Duodenal mucosa (tissue), 2 donors: Measurements from ENCODE around the gene ACSF2.
A peak's percentile ranks its signal among the peaks of the same experiment; 100 is the strongest.

Experiments used
- H3K27ac ChIP-seq: one replicate; pipeline ENCODE4 v1.7.0; 2013; ENCODE audit warnings: low read depth, low read length
- H3K27me3 ChIP-seq, 2 donors: one replicate each; pipeline ENCODE4 v1.7.0; 2013; ENCODE audit warnings: low read length in 2 of 2, control low read depth in 1 of 2; ENCODE audit not compliant: insufficient read depth in 2 of 2, control insufficient read depth in 1 of 2
- H3K36me3 ChIP-seq, 2 donors: one replicate each; pipeline ENCODE4 v1.7.0; 2013; ENCODE audit warnings: low read length in 2 of 2, control low read depth in 1 of 2; ENCODE audit not compliant: insufficient read depth in 2 of 2, control insufficient read depth in 1 of 2
- H3K4me1 ChIP-seq, 2 donors: one replicate each; pipeline ENCODE4 v1.7.0; 2013; ENCODE audit warnings: low read length in 2 of 2, control low read depth in 1 of 2; ENCODE audit not compliant: insufficient read depth in 2 of 2, control insufficient read depth in 1 of 2
- H3K4me3 ChIP-seq, 2 donors: one replicate each; pipeline ENCODE4 v1.7.0; 2013; ENCODE audit warnings: low read length in 2 of 2, low read depth in 1 of 2
- H3K9ac ChIP-seq, 2 donors: one replicate each; pipeline ENCODE4 v1.7.0; 2013; ENCODE audit warnings: low read length in 2 of 2, low read depth in 1 of 2
- H3K9me3 ChIP-seq, 2 donors: one replicate each; pipeline ENCODE4 v1.7.0; 2013; ENCODE audit warnings: low read length in 2 of 2, control low read depth in 1 of 2; ENCODE audit not compliant: control insufficient read depth in 1 of 2

Gene ACSF2

DNA sequence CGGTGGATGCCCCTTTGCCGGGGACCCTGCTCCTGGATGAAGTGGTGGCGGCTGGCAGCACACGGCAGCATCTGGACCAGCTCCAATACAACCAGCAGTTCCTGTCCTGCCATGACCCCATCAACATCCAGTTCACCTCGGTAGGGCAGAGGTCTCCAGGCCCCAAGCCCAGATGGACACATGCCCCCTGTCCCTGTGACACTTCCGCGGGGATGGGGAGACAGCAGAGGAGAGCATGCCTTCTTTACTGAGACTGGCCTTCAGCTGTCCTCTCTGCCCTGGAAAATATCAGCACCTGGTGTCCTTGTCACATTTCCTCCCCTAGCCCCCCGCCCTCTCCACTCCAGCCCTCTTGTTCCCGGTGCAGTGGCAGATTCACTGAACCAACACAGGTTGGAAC is 36.4 kb downstream of the ACSF2 start:
- Histone ChIP-seq H3K9me3 (no peaks in the 10 kb centered on the region), H3K4me3 (no peak overlapping the region), H3K9ac (no peak overlapping the region), H3K27me3 (no peaks in the 10 kb centered on the region), H3K4me1 (peaks cover 26 to 29% of the 10 kb centered on the region in 2 donors), H3K36me3 (peaks cover 0 to 13% of the 10 kb centered on the region in 2 donors), H3K27ac (no peak overlapping the region)

DNA sequence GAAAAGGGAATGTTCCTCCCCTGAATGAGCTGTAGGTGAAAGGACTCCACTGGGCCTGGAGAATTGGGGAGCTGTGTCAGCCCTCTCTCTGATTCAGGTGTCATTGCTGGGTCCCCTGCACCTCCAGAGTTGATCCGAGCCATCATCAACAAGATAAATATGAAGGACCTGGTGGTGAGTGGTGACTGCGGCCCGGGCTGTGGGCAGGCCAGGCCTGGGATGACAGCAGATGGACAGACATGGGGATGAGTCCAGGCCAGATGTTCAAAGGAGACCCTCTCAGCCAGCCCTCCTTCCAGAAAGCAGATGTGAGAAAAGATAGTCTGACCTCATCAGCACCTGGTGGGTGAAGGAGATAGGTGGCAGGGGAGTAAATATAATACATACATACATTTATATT is 38.1 kb downstream of the ACSF2 start:
- Histone ChIP-seq H3K9ac (no peak overlapping the region), H3K4me1 (peaks cover 19 to 24% of the 10 kb centered on the region in 2 donors), H3K27me3 (peaks cover 7 to 9% of the 10 kb centered on the region in 2 donors), H3K9me3 (no peaks in the 10 kb centered on the region), H3K4me3 (no peak overlapping the region), H3K36me3 (peaks cover 0 to 13% of the 10 kb centered on the region in 2 donors), H3K27ac (no peak overlapping the region)

DNA sequence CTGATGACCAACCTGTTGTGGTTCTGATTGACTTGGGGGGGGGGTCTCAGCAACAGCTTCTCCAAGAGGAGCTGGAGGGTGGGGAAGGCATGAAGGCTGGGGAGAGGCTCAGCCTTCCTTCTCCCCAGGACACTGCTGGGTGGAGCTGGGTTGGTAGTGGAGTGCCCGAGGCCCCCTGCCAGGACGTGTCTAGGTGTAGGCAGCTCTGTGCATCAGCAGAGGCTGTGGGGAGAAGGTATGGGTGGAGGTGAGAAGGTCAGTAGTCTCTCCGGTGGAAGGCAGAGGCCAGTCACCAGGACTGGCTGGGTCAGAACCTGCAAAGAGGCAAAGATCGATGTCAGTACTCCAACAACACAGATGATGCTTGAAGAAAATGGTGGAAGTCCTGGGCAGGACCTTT is 38.7 kb downstream of the ACSF2 start:
- Histone ChIP-seq H3K4me1 (peaks cover 22 to 25% of the 10 kb centered on the region in 2 donors), H3K9ac (no peak overlapping the region), H3K27me3 (peaks cover 7 to 9% of the 10 kb centered on the region in 2 donors), H3K27ac (no peak overlapping the region), H3K9me3 (no peaks in the 10 kb centered on the region), H3K4me3 (no peak overlapping the region), H3K36me3 (peaks cover 0 to 13% of the 10 kb centered on the region in 2 donors)

DNA sequence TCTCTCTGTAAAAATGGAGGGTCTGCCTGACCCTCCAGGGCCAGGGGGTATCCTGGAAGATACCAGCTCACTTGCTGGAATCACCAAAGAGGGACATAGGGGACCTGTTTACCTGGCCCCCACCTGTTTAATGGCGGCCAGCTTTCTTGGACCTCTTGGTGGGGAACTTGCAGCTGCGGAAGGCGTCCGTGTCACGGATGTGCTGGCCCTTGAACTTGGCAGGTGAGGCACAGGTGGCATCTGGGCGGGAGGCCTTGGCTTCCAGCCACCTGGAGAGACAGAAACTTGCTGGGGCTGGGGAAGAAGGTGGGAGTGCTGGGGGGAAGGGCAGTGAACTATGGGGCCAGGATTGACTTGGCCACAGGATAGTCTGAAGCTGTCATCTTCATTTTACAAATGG is 39.2 kb downstream of the ACSF2 start:
- Histone ChIP-seq H3K27ac (no peak overlapping the region), H3K4me1 (peaks cover 26 to 29% of the 10 kb centered on the region in 2 donors), H3K27me3 (peaks cover 7 to 9% of the 10 kb centered on the region in 2 donors), H3K4me3 (no peak overlapping the region), H3K9me3 (no peaks in the 10 kb centered on the region), H3K9ac (no peak overlapping the region), H3K36me3 (peaks cover 0 to 13% of the 10 kb centered on the region in 2 donors)

DNA sequence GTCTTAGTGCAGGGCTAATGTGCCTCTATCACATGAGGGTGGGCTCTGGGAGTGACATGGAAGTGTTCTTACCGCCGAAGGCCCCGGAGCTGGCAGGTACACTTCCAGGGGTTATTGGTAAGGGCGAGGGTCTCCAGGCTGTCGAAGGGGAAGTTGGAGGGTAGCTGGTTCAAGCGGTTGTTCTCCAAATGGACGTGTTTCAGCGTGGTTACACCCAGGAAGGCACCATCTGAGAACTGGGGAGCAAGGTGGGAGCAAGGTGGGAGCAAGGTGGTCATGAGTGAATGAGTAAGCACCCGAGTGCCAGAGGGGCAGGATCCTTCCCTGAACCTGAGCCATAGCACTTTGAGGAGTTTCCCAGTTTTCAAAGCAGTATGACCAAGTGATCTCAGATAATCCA is 39.6 kb downstream of the ACSF2 start:
- H3K36me3 ChIP-seq = peaks cover 0 to 13% of the 10 kb centered on the region in 2 donors
- H3K9me3 ChIP-seq = no peaks in the 10 kb centered on the region
- no peak overlapping the region for H3K9ac ChIP-seq
- no peak overlapping the region for H3K4me3 ChIP-seq
- peaks cover 30% of the 10 kb centered on the region in 2 donors for H3K4me1 ChIP-seq
- no peak overlapping the region for H3K27ac ChIP-seq
- peaks cover 7 to 9% of the 10 kb centered on the region in 2 donors for H3K27me3 ChIP-seq

DNA sequence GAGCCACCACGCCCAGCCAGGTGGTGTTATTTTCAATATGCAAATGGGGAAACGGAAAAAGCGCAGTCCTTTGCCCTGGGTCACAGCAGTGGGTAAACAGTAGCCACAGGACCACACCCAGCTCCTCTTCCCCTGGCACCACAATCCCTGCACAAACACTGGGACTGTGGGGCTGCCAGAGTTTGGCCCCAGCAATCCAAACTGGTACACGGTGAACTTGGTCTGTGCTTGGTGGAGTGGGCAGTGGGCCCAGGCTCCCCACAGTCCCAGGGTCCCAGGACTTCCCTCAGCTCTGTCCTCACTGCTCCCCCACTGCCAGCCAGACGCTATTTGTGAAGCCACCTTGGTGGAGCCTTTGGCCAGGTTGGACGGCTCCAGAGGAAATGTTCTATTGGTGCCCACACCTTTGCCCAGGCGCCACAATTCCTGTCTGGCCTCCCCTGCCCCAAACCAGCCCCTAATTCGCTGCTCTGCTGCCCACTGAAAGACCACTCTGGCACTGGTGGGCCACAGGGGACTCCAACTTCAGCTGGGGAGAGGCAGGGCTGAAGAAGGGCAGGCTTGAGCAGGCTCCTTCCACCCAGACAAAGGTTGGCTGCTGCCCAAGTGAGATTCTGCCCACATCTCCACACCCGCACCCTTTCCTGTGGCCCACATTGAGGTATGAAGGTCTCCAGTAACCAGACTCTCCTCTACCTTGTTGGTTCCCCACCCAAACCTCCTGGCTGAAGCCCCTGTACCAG is 40.5 kb downstream of the ACSF2 start:
- no peak overlapping the region for H3K9ac ChIP-seq
- H3K27ac ChIP-seq = no peak overlapping the region
- peak overlapping the region in 1 of 2 donors; percentile 21 for H3K4me3 ChIP-seq
- H3K27me3 ChIP-seq = peaks cover 7 to 9% of the 10 kb centered on the region in 2 donors
- H3K36me3 ChIP-seq = peaks cover 5 to 20% of the 10 kb centered on the region in 2 donors
- H3K4me1 ChIP-seq = peaks cover 30 to 32% of the 10 kb centered on the region in 2 donors
- H3K9me3 ChIP-seq = no peaks in the 10 kb centered on the region

DNA sequence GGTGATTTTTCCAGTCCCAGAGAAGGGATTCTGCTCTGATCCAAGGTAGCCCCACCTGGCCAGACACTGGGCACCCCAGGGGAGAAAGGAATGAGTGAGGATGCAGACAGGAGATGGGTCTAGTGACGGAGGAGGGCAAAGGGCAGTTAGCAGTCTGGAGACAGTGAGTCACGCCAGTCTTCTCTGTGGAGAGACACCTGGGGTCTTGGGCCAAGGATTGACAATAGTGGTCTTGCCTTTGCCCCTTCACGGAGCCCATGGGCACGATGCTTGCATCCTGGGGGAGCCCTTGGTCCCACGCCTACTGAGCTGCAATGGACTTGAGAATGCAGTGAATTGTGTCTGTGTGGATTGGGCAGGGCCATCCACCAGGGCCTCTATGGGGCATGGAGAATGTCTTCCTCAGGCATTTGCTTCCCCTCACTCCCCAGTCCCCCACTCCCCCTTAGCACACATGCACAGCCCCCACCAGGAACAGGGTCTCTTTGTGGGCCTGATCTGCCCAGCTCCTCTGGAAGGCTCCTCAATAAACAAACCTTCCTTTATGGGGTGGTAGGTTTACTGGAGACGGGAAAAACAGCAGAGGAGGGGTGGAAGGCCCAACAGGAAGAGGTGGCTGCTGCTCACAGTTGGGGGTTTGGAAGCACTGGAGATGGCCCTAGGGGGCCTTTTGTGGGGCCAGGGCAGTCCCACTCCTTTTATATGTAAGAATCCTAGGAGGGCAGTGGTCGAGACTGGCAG is 41.3 kb downstream of the ACSF2 start:
- Histone ChIP-seq H3K9ac (no peak overlapping the region), H3K4me3 (no peak overlapping the region), H3K36me3 (peaks cover 8 to 27% of the 10 kb centered on the region in 2 donors), H3K27me3 (peaks cover 7 to 9% of the 10 kb centered on the region in 2 donors), H3K27ac (no peak overlapping the region), H3K9me3 (no peaks in the 10 kb centered on the region), H3K4me1 (peaks cover 30 to 32% of the 10 kb centered on the region in 2 donors)

DNA sequence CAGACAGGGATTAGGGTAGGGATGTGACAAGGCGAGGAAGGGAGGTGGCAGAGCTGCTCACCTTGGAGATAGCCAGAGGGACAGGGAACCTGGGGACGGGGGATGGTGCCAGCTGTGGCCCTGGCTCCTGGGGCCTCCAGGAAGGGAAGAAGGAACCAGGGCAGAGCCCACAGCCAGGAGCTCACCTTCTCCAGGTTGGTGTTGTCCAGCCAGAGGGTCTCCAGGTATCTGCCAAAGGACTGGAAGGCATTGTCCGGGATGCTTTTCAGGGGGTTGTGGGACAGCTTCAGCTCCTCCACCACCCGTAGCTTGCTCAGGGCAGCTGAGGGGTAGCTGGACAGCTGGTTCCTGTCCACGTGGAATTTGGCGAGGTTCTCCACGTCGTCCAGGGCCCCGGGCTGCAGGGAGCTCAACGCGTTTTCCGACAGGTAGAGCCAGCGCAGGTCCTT is 41.9 kb downstream of the ACSF2 start:
- Histone ChIP-seq H3K4me3 (peak overlapping the region in 1 of 2 donors; percentile 22), H3K9me3 (no peaks in the 10 kb centered on the region), H3K27me3 (peaks cover 7 to 9% of the 10 kb centered on the region in 2 donors), H3K36me3 (peaks cover 11 to 27% of the 10 kb centered on the region in 2 donors), H3K9ac (no peak overlapping the region), H3K27ac (no peak overlapping the region), H3K4me1 (peaks cover 30 to 32% of the 10 kb centered on the region in 2 donors)

DNA sequence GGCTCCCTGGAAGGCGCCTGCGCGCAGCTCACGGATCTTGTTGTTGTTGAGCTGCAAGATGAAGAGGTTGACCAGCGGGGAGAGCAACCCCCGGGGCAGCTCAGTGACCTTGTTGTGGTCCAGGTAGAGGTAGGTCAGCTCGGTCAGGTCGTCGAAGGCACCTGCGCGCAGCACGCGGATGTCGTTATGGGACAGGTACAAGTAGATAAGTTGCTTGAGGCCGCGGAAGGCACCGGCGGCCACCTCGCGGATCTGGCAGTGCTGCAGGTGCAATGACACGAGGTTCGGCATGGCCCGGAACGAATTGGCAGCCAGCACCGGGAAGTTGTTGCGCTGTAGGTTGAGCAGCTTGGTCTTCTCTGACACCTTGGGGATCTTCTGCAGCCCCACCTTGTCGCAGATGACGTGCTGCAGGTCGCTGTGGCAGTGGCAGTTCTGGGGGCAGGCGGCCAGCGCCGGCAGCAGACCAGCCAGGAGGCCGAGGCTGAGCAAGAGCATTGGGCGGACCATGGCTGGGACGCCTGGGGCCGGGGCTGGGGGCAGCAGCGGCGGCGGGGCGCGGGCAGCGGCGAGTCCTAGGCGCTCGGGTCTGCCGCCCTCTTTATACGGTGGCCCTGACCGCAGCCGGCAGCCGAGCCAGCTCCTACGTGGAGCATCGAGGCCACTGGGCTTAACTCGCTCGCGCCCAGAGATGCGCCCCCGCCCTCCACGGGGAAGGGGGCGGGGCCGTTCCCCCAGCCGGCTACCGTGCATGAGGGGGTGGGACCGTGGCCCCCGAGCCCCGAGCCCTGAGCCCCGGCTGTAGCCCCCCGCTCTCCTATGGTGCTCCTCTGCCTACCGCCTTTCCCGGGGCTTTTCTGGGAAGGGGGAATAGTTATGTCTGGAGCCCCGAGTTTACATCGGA is 42.5 kb downstream of the ACSF2 start, which contains the start of gene CHAD:
Gene CHAD, minus strand, starts transcription at position 577 of the 904 bp plus-strand sequence. Its CDS starts 67 bp downstream, at position 510.
- no peak within 1 kb of the TSS for H3K9ac ChIP-seq
- peak within 1 kb of the TSS; percentile 22 to 48 for H3K4me3 ChIP-seq
- H3K4me1 ChIP-seq = peaks cover 30 to 32% of the 10 kb centered on the region in 2 donors
- H3K9me3 ChIP-seq = no peaks in the 10 kb centered on the region
- H3K36me3 ChIP-seq = peaks cover 11 to 20% of the 10 kb centered on the region in 2 donors
- peaks cover 7 to 9% of the 10 kb centered on the region in 2 donors for H3K27me3 ChIP-seq
- no peak within 1 kb of the TSS for H3K27ac ChIP-seq
